Lower leg skin (tissue), 4 donors: ENCODE results near the gene LYRM4. TPM values are rescaled to one million over a fixed set of nuclear protein-coding genes. Genes with fewer than 3 reads are reported as not detected.

ENCODE experiments used
- DNase-seq, 2 donors: peaks; one replicate each; pipeline ENCODE4 v3.0.0-alpha.2; 2019; ENCODE audit warnings: low spot score in 2 of 2
- H3K4me3 ChIP-seq: fragments of 200-600 bp; sonication (generic); 2 replicates; pipeline ENCODE4 v1.5.1; 2017; ENCODE audit warnings: mild to moderate bottlenecking, low read depth; ENCODE audit not compliant: poor library complexity, severe bottlenecking
- CTCF ChIP-seq, 3 donors: fragments of 450-650 bp; IDR thresholded peaks; one replicate each; pipeline ENCODE4 v1.5.1; 2016; ENCODE audit warnings: antibody characterized with exemption in 3 of 3, mild to moderate bottlenecking in 3 of 3, moderate library complexity in 2 of 3
- POLR2A ChIP-seq, 2 donors: fragments of 450-650 bp; IDR thresholded peaks; one replicate each; pipeline ENCODE4 v1.6.1; 2016 to 2017; ENCODE audit warnings: antibody characterized with exemption in 2 of 2, mild to moderate bottlenecking in 1 of 2, moderate library complexity in 1 of 2
- WGBS, 2 donors: methylation state at CpG; one replicate each; pipeline ENCODE4 v1.1.5; 2018; 5-methylcytosine and 5-hydroxymethylcytosine counted together
- intact Hi-C: fragments of 100-400 bp; cut with DNase I; formaldehyde crosslinking; loops from one replicate; pipeline ENCODE4 v1.15.0; 2023; ENCODE audit warnings: low total_unique reads
- total RNA-seq, 4 donors: library from RNA; depleted of rRNA; stranded (reverse); fragments of >200 nt; gene quantifications; one replicate each; pipeline ENCODE4 v1.1.0, GENCODE V29; 2016

Gene LYRM4
- total RNA-seq, 4 donors from 2014 or later: 14.4 to 20.8 (median 20.4) TPM

- intact Hi-C loops: no loop called here
- 56 to 62% methylated on average over 9 of the region's 9 CpGs for WGBS, 2 donors
- no peak overlapping the region for H3K4me3 ChIP-seq
- DNase-seq: no peak
- no peak for TF ChIP-seq CTCF (IDR thresholded peaks at IDR 0.05)
- no peak for TF ChIP-seq POLR2A (IDR thresholded peaks at IDR 0.05)
These were observed 108.3 kb downstream of the LYRM4 start for GRCh38 chr6:5152460-5152859.

GRCh38 chr6:5151955-5152401, 108.8 kb downstream of the LYRM4 start:
- no peak for DNase-seq
- intact Hi-C loops: no loop called here
- 42 to 45% methylated on average over 7 of the region's 7 CpGs for WGBS, 2 donors
- no peak overlapping the region for H3K4me3 ChIP-seq
- TF ChIP-seq CTCF (IDR thresholded peaks at IDR 0.05) (no peak), POLR2A (IDR thresholded peaks at IDR 0.05) (no peak)

DNA sequence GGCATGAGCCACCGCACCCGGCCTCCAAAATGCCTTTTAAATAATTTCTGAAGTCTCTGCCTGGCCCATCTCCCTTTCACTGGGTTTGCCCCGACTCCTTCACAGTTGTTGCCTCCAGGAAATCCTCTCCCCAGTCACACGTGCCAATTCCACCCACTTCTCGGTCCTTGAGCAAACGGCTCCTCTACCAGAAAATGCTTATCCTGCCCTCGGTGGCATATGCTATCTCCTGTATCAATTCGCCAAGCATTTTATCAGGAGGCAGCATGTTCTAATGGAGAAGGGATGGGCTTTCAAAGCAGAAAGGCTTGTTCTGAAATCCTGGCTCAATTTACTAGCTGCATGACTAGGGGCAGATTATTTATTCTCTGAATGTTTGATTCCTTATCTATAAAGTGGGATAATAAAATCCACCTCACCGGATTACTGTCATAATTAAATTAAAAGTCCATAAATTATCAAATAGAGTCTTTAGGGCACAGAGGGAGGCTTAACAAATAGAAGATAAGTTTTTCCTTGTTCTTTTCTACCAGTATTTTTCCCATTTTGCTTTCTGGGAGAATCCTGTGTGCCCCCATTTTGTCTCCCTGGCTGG, 109.3 kb downstream of the LYRM4 start:
- intact Hi-C loops: no loop called here
- TF ChIP-seq POLR2A (IDR thresholded peaks at IDR 0.05) (no peak), CTCF (IDR thresholded peaks at IDR 0.05) (no peak)
- H3K4me3 ChIP-seq: no peak overlapping the region
- 37 to 49% methylated on average over 9 of the region's 9 CpGs for WGBS, 2 donors
- no peak for DNase-seq

DNA sequence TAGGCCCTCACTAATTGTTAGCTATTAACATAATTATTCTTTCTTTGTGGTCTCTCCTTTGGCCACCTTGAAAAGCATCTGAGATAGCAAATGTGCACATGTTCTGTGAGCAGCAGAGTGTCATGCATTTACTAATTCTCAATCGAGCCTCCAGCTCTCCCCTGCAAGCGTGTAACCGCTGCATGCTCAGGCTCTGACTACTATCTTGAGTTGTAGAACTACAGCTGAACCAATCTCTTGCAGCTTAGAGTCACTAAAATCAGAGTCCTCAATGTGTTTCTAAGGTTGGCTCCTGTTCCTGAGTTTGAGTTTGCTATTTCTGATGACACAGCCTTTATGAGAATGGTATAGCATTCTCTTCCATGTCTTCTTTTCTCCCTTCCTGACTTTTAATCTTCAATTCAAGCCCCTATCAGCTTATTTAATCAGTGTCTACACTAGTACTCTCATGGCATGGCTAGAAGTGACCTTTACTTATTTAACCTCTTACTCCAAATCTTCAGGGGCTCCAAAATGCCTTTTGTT, 110.1 kb downstream of the LYRM4 start:
- TF ChIP-seq POLR2A (IDR thresholded peaks at IDR 0.05): no peak
- TF ChIP-seq CTCF (IDR thresholded peaks at IDR 0.05): no peak
- 82 to 85% methylated on average over 3 of the region's 3 CpGs for WGBS, 2 donors
- no peak for DNase-seq

DNA sequence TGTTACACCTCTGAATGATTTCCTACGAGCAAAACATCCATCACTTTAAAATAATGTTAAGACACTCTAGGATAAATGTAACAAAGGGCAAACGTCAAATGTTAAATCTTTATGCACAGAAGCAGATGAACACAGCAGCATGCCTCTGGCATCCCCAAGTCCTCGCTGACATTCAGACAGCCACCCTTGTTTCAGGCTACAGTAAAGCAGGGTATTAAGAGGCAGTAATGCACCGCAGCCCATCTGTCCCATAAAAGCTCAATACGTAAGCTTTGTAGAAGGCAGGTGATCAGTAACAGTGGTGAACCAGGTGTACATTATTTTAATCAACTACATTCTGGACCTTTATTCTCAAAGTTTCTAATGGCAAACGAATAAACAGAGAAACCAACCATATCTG, 110.9 kb downstream of the LYRM4 start:
- no peak for DNase-seq
- no peak overlapping the region for H3K4me3 ChIP-seq
- TF ChIP-seq CTCF (IDR thresholded peaks at IDR 0.05) (no peak), POLR2A (IDR thresholded peaks at IDR 0.05) (no peak)
- 88 to 92% methylated on average over 6 of the region's 6 CpGs for WGBS, 2 donors
- intact Hi-C loops: loop anchor here (10.0 kb wide), 1 partner anchor 255 kb away; no protein-coding TSS in a partner anchor

More for the DNA sequence above, 110.1 kb downstream of the LYRM4 start:
- H3K4me3 ChIP-seq: no peak overlapping the region
- intact Hi-C loops: no loop called here
